Large intestine (tissue), 3 donors: ENCODE measurements around the gene RFX7. TPM values are rescaled to one million over a fixed set of nuclear protein-coding genes. Genes with fewer than 3 reads are reported as not detected.

ENCODE experiments used
- DNase-seq, 2 donors: peaks; one replicate each; pipeline versions ENCODE4 v3.0.0 to v3.0.0-alpha.2; 2013
- H3K27ac ChIP-seq: one replicate; pipeline ENCODE4 v1.5.1; 2013; ENCODE audit warnings: low read length
- H3K27me3 ChIP-seq: 2 replicates; pipeline ENCODE4 v1.6.1; 2013; ENCODE audit warnings: low read length; ENCODE audit not compliant: control insufficient read depth, insufficient read depth
- H3K36me3 ChIP-seq: 2 replicates; pipeline ENCODE4 v1.6.1; 2013; ENCODE audit warnings: low read length; ENCODE audit not compliant: control insufficient read depth, insufficient read depth
- H3K4me1 ChIP-seq: one replicate; pipeline ENCODE4 v1.6.1; 2013; ENCODE audit warnings: low read length; ENCODE audit not compliant: control insufficient read depth, insufficient read depth
- H3K4me3 ChIP-seq: one replicate; pipeline ENCODE4 v1.5.1; 2013; ENCODE audit warnings: low read length
- H3K9me3 ChIP-seq: one replicate; pipeline ENCODE4 v1.6.1; 2013; ENCODE audit warnings: mild to moderate bottlenecking, low read depth, low read length, moderate library complexity; ENCODE audit not compliant: control insufficient read depth
- WGBS: methylation state at CpG from one replicate; pipeline ENCODE4 v1.1.5; 2013; ENCODE audit warnings: low lambda C conversion rate; ENCODE audit not compliant: insufficient coverage; 5-methylcytosine and 5-hydroxymethylcytosine counted together
- polyA plus RNA-seq: library from polyadenylated mRNA; unstranded; fragments of 120-200 nt; gene quantifications from one replicate; pipeline ENCODE4 v1.2.1, GENCODE V29; 2013

RFX7 gene
- polyA plus RNA-seq, 1 donor: 14.5 TPM

DNA sequence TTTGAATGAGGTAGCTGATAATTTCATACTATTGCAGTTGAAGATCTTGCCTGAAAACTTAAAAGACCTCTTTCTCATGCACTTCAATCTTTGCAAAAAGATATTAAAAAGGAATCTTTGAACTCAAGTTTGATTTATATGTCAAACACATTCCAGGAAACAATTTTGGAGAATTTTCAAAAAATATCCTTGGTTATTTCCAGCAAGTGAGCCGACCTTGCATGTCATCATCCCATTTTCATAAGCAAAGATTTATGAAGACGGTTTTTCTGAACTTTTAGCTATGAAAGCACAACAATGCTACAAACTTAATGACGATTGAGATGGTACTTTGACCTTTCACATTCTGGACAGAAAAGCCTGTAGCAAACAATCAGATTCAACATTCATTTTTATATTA, 95.6 kb downstream of the RFX7 start:
- Histone ChIP-seq H3K27ac (no peak overlapping the region), H3K4me1 (no peaks in the 10 kb centered on the region), H3K27me3 (no peaks in the 10 kb centered on the region), H3K9me3 (no peaks in the 10 kb centered on the region), H3K4me3 (no peak overlapping the region), H3K36me3 (no peaks in the 10 kb centered on the region)
- WGBS: no CpG with 5 or more reads among the region's 3 CpGs
- DNase-seq: no peak

DNA sequence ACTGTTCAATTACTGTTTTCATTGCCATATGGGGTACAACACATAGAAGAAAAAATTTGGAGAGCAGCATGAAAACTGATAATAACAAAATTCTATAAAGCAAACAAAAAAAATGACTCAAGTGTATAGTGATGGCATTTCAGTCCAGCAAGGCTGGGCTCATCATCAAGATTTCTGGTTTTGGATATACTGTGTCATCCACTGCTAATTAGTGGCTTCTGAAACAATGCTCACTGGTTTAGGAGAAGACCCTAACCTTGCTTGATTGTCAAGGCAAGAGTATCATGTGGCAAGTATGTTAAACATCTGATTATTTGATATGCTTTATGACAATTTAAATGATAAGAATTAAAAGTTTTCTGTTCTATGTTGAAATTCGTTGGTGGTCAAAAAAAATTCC, 96.9 kb downstream of the RFX7 start:
- Histone ChIP-seq H3K36me3 (peaks cover 11% of the 10 kb centered on the region), H3K9me3 (no peaks in the 10 kb centered on the region), H3K4me3 (no peak overlapping the region), H3K27ac (no peak overlapping the region), H3K4me1 (no peaks in the 10 kb centered on the region), H3K27me3 (no peaks in the 10 kb centered on the region)
- no peak for DNase-seq
- WGBS: 100% methylated on average over 1 of the region's 1 CpG

DNA sequence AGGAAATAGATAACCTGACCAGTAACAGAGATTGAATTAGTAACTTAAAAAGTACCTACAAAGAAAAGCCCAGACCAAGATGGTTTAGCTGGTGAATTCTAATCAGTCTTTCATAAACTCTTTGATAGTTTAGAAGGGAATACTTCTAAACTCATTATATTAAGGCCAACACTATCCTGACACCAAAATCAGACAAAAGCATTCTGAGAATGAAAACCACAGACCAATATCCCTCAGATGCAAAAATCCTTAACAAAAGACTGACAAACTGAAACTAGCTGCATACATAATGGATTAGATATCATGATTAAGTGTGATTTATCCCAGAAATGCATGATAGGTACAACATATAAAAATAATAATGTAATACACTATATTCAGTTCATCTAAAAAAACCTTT, 115.6 kb downstream of the RFX7 start:
- no peak for DNase-seq
- H3K36me3 ChIP-seq: peaks cover 17% of the 10 kb centered on the region
- peaks cover 17% of the 10 kb centered on the region for H3K9me3 ChIP-seq
- H3K27me3 ChIP-seq: no peaks in the 10 kb centered on the region
- H3K4me1 ChIP-seq: no peaks in the 10 kb centered on the region
- no peak overlapping the region for H3K4me3 ChIP-seq
- H3K27ac ChIP-seq: no peak overlapping the region

DNA sequence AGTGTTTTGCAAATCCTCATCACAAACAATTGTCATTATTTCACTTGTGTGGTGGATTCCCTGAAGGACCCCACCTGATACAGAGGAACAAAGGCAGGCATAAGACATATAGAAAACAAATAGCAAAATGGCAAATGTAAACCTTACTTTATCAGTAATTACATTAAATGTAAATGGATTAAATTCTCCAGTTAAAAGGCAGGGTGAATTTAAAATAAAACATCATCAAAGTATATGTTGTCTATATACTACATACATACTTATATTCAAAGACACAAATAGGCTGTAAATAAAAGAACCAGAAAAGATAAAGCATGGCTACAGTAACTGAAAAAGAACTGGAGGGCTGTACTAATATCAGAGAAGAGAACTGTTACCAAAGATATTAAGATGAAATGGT, 117.3 kb downstream of the RFX7 start:
- Histone ChIP-seq H3K36me3 (peaks cover 25% of the 10 kb centered on the region), H3K4me1 (no peaks in the 10 kb centered on the region)

DNA sequence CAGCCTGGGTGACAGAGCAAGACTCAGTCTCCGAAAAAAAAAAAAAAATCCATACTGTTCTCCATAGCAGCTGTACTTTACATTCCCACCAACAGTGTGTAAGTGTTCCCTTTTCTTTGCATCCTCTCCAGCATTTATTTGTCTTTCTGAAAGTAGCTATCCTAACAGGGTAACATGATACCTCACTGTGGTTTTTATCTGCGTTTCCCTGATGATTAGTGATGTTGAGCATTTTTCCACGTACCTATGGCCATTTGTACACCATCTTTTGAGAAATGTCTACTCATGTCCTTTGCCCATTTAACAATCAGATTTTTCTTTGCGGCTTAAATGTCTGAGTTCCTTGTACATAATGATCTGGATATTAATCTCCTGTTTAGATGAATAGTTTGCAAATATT, 119.3 kb downstream of the RFX7 start:
- no peak for DNase-seq
- peaks cover 33% of the 10 kb centered on the region for H3K9me3 ChIP-seq
- no peak overlapping the region for H3K4me3 ChIP-seq
- H3K27me3 ChIP-seq: no peaks in the 10 kb centered on the region
- no peaks in the 10 kb centered on the region for H3K4me1 ChIP-seq
- 100% methylated on average over 1 of the region's 4 CpGs for WGBS
- peaks cover 19% of the 10 kb centered on the region for H3K36me3 ChIP-seq
- H3K27ac ChIP-seq: no peak overlapping the region

More for the DNA sequence above, 117.3 kb downstream of the RFX7 start:
- no peak for DNase-seq
- no peak overlapping the region for H3K27ac ChIP-seq
- no peak overlapping the region for H3K4me3 ChIP-seq
- H3K9me3 ChIP-seq: peaks cover 21% of the 10 kb centered on the region
- no peaks in the 10 kb centered on the region for H3K27me3 ChIP-seq

DNA sequence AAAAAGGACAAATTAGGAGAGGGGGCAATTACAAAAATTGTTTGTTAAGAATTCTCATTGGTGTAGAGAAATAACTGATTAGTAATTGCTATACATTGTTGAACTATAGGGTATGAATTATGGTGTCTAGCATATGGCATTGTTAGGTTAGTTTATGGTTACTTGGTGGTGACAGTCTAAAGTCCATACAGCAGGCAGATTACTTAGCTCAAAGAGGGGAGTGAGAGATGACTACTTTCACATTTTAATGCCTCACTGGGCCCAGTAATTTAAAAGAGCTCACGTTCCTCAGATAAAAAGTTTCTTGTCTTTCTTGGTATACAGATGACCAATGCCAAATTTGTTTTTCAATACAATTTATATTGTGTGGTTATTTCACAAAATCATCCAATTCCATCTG, 137.8 kb downstream of the RFX7 start:
- DNase-seq: peak; percentile 4 to 43
- Histone ChIP-seq H3K27me3 (no peaks in the 10 kb centered on the region), H3K9me3 (peaks cover 3% of the 10 kb centered on the region)

DNA sequence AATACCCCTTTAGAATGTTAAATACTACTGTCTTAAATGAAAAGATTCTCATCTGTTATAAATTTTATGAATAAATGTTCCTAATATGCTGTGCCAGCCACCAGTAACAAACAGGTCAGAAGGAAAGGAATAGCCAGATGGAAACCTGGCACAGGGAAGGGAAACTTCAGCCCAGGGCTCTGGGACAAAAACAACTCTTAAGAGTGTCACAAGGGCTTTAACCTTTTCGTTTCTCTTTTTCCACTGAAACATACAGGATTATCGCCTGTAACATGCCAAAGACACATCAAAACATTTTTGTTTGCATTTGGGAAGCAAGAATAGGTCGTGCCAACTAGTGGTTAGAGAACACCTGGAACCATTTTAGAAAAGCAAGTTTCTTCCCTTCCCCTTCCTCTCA, 141.2 kb downstream of the RFX7 start:
- no peaks in the 10 kb centered on the region for H3K27me3 ChIP-seq
- WGBS: 92% methylated on average over 2 of the region's 3 CpGs
- H3K9me3 ChIP-seq: no peaks in the 10 kb centered on the region
- H3K4me3 ChIP-seq: no peak overlapping the region
- no peak for DNase-seq
- H3K27ac ChIP-seq: no peak overlapping the region
- peaks cover 8% of the 10 kb centered on the region for H3K36me3 ChIP-seq
- no peaks in the 10 kb centered on the region for H3K4me1 ChIP-seq

More for the DNA sequence above, 137.8 kb downstream of the RFX7 start:
- Histone ChIP-seq H3K27ac (no peak overlapping the region), H3K4me1 (no peaks in the 10 kb centered on the region), H3K36me3 (peaks cover 4% of the 10 kb centered on the region), H3K4me3 (no peak overlapping the region)
- no CpG with 5 or more reads among the region's 1 CpG for WGBS

DNA sequence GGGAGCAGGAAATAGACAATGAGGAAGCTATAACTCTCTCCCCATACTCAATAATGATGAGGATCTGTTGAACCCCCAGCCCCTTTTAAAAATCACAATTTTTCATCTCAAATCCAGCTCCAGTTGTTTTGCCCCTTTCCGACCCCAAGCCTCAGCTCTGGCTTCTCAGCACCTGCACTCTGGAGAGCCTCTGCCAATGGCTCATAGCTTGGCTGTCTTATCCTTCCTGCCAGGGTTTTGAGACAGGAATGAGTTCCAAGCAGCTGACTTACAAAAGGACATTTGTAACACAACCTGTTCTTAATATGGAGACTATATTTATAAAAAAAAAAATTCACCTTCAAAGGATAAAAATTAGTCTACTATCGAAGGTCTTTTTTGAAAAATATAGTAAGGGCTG, 144.4 kb downstream of the RFX7 start:
- no peak for DNase-seq
- Histone ChIP-seq H3K4me3 (no peak overlapping the region), H3K36me3 (peaks cover 36% of the 10 kb centered on the region), H3K4me1 (no peaks in the 10 kb centered on the region), H3K27ac (no peak overlapping the region), H3K27me3 (no peaks in the 10 kb centered on the region), H3K9me3 (no peaks in the 10 kb centered on the region)
- 95% methylated on average over 2 of the region's 2 CpGs for WGBS

DNA sequence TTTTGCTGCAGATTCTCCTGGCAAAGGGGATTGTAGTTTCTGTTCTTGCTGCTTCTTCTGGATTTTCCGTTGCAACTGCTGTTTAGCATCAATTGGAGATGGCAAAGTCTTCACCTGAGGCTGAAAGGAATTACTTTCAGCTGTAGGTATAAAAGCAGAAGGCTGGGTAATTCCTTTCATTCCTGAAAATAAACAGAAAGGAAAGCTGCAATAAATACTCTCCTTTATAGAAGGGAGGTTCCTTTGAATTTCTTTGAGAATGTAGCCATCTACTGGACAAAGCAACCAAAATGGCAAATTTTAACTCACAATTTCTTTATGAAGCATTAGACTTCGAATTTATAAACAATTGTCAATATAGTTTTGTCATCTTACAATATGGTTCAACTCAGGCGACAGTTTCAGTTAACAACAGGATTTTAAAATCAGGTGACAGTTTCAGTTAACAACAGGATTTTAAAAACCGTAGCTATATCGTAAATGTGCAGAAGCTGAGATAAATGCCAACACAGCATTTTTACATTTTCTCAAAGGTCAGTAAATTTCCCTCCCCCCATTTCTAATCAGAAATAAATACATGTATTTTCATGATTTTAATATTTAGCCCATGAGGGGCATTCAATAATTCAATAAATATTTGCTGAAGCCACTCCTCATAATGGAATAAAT, 145.3 kb downstream of the RFX7 start:
- no peaks in the 10 kb centered on the region for H3K4me1 ChIP-seq
- 100% methylated on average over 1 of the region's 5 CpGs for WGBS
- H3K27me3 ChIP-seq: no peaks in the 10 kb centered on the region
- no peaks in the 10 kb centered on the region for H3K9me3 ChIP-seq
- no peak overlapping the region for H3K27ac ChIP-seq
- DNase-seq: no peak
- H3K4me3 ChIP-seq: no peak overlapping the region
- H3K36me3 ChIP-seq: peaks cover 46% of the 10 kb centered on the region

DNA sequence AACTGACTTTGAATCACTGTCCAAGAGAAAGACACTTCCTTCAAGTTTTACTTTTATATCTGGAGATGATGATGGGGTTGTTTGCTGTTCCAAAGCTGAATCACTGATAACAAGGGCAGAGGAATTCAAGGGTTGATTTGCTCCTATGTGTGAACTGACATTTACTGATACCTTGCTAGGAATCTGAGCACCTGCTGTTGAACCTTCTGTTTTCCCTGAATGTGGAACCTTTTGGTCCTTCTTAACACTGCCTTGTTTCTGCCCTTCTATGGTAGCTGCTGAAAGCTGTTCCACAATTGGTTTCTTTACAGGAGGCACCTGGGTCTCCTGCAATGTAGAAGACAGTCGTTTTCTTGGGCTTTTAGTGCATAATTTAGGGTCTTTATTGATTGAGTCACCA, 148.3 kb downstream of the RFX7 start:
- H3K4me3 ChIP-seq: no peak overlapping the region
- no peaks in the 10 kb centered on the region for H3K9me3 ChIP-seq
- WGBS: no CpG with 5 or more reads among the region's 1 CpG
- DNase-seq: no peak
- H3K36me3 ChIP-seq: peaks cover 43% of the 10 kb centered on the region
- H3K4me1 ChIP-seq: no peaks in the 10 kb centered on the region
- H3K27me3 ChIP-seq: no peaks in the 10 kb centered on the region
- no peak overlapping the region for H3K27ac ChIP-seq

DNA sequence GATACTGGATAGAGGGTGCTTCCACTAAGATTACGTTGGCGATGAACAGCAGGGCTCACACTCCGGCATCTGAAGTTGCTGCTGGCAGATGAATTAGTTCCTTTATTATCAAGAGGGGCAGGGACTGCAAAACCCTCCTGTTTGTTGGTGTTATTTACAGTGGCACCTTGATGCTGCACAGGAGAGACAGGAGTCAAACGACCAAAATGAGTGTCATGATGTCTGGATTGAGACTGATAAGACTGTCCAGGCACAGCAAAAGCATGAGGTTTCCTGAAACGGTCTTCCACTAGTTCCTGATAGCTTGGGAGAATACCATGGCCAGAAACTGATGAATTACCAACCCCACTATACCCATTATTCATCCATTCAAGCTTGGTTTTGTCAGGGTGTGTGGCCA, 149.5 kb downstream of the RFX7 start:
- DNase-seq: no peak
- peaks cover 43% of the 10 kb centered on the region for H3K36me3 ChIP-seq
- no CpG with 5 or more reads among the region's 5 CpGs for WGBS
- H3K4me1 ChIP-seq: peaks cover 4% of the 10 kb centered on the region
- no peaks in the 10 kb centered on the region for H3K27me3 ChIP-seq
- no peak overlapping the region for H3K4me3 ChIP-seq
- no peaks in the 10 kb centered on the region for H3K9me3 ChIP-seq
- no peak overlapping the region for H3K27ac ChIP-seq
